ENCODE measurements around the gene BICRAL. TPM values are rescaled to one million over a fixed set of nuclear protein-coding genes. Genes with fewer than 3 reads are reported as not detected.
"Not testable (repeated sequence)": the region's sequence is repeated elsewhere in the genome, so short reads cannot be mapped to it uniquely, and the experiment has no call there.

BICRAL gene, protein sequence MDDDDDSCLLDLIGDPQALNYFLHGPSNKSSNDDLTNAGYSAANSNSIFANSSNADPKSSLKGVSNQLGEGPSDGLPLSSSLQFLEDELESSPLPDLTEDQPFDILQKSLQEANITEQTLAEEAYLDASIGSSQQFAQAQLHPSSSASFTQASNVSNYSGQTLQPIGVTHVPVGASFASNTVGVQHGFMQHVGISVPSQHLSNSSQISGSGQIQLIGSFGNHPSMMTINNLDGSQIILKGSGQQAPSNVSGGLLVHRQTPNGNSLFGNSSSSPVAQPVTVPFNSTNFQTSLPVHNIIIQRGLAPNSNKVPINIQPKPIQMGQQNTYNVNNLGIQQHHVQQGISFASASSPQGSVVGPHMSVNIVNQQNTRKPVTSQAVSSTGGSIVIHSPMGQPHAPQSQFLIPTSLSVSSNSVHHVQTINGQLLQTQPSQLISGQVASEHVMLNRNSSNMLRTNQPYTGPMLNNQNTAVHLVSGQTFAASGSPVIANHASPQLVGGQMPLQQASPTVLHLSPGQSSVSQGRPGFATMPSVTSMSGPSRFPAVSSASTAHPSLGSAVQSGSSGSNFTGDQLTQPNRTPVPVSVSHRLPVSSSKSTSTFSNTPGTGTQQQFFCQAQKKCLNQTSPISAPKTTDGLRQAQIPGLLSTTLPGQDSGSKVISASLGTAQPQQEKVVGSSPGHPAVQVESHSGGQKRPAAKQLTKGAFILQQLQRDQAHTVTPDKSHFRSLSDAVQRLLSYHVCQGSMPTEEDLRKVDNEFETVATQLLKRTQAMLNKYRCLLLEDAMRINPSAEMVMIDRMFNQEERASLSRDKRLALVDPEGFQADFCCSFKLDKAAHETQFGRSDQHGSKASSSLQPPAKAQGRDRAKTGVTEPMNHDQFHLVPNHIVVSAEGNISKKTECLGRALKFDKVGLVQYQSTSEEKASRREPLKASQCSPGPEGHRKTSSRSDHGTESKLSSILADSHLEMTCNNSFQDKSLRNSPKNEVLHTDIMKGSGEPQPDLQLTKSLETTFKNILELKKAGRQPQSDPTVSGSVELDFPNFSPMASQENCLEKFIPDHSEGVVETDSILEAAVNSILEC
- polyA plus RNA-seq, result 13.0 TPM
- long read RNA-seq, donor 1, partial matches to known transcripts, result 20 of 20 reads
- long read RNA-seq, donor 1, other reads (novel, unspliced or antisense), result 0 of 20 reads
- long read RNA-seq, donor 2, full-length matches to known transcripts, result 1 of 1 reads
- long read RNA-seq, donor 2, partial matches to known transcripts, result 0 of 1 reads
- long read RNA-seq, donor 2, other reads (novel, unspliced or antisense), result 0 of 1 reads
- long read RNA-seq, donor 3, partial matches to known transcripts, result 5 of 5 reads
- long read RNA-seq, donor 3, other reads (novel, unspliced or antisense), result 0 of 5 reads
- long read RNA-seq, donor 4, result 0 reads
- long read RNA-seq, donor 5, partial matches to known transcripts, result 13 of 13 reads
- long read RNA-seq, donor 5, other reads (novel, unspliced or antisense), result 0 of 13 reads
- long read RNA-seq, donor 6, result 0 reads
- long read RNA-seq, donor 7, partial matches to known transcripts, result 11 of 11 reads
- long read RNA-seq, donor 7, other reads (novel, unspliced or antisense), result 0 of 11 reads
- long read RNA-seq, donor 8, result 0 reads
- long read RNA-seq, donor 9, result 0 reads
- long read RNA-seq, donor 10, partial matches to known transcripts, result 17 of 17 reads
- long read RNA-seq, donor 10, other reads (novel, unspliced or antisense), result 0 of 17 reads
- long read RNA-seq, donor 11, partial matches to known transcripts, result 11 of 11 reads
- long read RNA-seq, donor 11, other reads (novel, unspliced or antisense), result 0 of 11 reads

DNA sequence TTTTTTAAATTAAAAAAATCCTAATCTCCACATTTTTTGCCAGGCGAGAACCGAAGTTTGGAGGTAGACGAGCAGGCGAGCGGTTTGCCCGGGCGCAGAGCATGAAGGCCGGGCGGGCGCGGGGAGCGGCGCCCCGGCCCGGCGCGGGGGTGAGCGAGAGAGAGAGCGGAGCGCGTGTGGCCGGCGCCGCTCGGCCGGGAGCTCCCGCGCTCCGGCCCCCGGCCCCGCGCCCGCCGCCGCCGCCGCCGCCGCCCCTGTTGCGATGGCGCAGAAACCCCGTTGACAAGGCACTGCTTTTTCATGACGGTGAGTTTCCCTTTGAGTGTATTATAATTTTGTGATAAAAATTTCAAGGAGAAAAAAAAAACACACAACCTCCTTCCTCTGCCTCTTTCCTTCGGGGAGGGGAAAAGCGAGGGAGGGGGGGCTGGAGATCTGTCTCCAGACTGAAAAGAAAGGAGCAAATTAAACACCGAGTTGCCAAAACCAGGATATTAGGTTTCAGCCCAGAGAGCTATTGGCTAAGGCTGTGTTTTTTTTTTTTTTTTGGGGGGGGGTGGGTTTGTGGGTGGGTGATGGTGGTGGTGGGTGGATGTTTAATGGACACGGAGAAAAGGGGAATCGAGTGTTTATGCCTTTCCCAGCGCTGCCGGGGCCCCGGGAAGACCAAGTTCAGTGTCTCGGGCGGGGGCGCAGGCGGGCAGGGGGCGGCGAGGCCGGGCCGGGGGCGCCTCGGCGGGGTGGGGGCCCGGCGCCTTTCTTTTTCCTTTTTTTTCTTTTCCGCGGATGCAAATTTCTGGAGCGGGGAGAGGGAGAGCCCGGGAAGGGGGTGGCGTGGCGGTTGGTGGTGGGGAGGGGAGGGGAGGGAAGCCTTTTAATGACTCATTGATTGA is at the start of gene BICRAL:
Gene BICRAL (plus strand): TSS at position 257 of the 893 bp plus-strand sequence. CDS start 39,971 bp downstream, outside the sequence.
- Histone ChIP-seq H3K9me3 (ENCODE audit: control insufficient read depth, low read depth, low read length) (no peaks in the 10 kb centered on the region), H3K4me1 (ENCODE audit: control insufficient read depth, insufficient read depth, low read length) (peaks cover 14% of the 10 kb centered on the region)
- no CpG with 5 or more reads among the region's 70 CpGs for WGBS (ENCODE audit: insufficient coverage, low lambda C conversion rate)

DNA sequence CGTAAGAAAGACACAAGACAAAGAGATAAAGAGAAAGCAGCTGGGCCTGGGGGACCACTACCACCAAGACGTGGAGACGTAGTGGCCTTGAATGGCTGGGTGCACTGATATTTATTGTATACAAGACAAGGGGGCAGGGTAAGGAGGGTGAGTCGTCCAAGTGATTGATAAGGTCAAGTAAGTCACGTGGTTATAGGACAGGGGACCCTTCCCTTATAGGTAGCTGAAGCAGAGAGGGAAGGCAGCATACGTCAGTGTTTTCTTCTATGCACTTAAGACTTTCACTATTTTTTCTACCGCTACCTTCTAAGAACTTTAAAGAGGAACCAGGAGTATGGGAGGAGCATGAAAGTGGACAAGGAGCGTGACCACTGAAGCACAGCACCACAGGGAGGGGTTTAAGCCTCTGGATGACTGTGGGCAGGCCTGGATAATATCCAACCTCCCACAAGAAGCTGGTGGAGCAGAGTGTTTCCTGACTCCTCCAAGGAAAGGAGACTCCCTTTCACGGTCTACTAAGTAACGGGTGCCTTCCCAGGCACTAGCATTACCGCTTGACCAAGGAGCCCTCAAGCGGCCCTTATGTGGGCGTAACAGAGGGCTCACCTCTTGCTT is 47.9 kb upstream of the BICRAL start:
- not testable (repeated sequence) for H3K36me3 ChIP-seq (ENCODE audit: control insufficient read depth, insufficient read depth, low read length); H3K4me3 ChIP-seq (ENCODE audit: low read length); H3K27ac ChIP-seq (ENCODE audit: low read length); H3K27me3 ChIP-seq (ENCODE audit: control insufficient read depth, insufficient read depth, low read length); H3K9me3 ChIP-seq (ENCODE audit: control insufficient read depth, low read depth, low read length); H3K4me1 ChIP-seq (ENCODE audit: control insufficient read depth, insufficient read depth, low read length); DNase-seq
- WGBS (ENCODE audit: insufficient coverage, low lambda C conversion rate), result 95% methylated on average over 2 of the region's 13 CpGs

More for the DNA sequence above, at the start of gene BICRAL:
- peak within 1 kb of the TSS; percentile 98 for H3K27ac ChIP-seq (ENCODE audit: low read length)
- no peaks in the 10 kb centered on the region for H3K27me3 ChIP-seq (ENCODE audit: control insufficient read depth, insufficient read depth, low read length)
- peak; percentile 42 to 82 for DNase-seq
- peak within 1 kb of the TSS; percentile 97 for H3K4me3 ChIP-seq (ENCODE audit: low read length)
- H3K36me3 ChIP-seq (ENCODE audit: control insufficient read depth, insufficient read depth, low read length), result no peaks in the 10 kb centered on the region

DNA sequence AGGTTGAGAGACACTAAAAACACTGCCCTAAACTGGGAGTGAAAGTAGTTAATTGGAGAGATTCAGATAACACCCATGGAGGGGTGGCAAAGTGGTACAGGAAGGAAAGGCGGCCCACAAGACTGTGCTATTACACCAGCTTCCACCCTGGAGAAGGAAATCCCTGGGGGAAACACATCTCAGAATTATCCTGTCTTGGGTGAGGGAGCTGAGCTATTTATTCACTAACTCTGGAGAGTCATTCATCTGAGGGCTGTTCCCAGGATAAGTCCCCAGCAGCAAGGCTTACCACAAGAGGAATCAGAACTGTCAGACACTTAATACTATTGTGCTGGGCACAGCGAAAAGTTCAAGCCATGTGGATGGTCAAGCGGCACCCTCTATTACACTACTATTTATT is 45.9 kb upstream of the BICRAL start:
- Histone ChIP-seq H3K36me3 (ENCODE audit: control insufficient read depth, insufficient read depth, low read length) (no peaks in the 10 kb centered on the region), H3K4me1 (ENCODE audit: control insufficient read depth, insufficient read depth, low read length) (no peaks in the 10 kb centered on the region), H3K27ac (ENCODE audit: low read length) (no peak overlapping the region), H3K27me3 (ENCODE audit: control insufficient read depth, insufficient read depth, low read length) (no peaks in the 10 kb centered on the region), H3K4me3 (ENCODE audit: low read length) (no peak overlapping the region), H3K9me3 (ENCODE audit: control insufficient read depth, low read depth, low read length) (no peaks in the 10 kb centered on the region)
- no CpG with 5 or more reads among the region's 3 CpGs for whole genome bisulfite sequencing (ENCODE audit: insufficient coverage, low lambda C conversion rate)
- DNase-seq, result no peak

DNA sequence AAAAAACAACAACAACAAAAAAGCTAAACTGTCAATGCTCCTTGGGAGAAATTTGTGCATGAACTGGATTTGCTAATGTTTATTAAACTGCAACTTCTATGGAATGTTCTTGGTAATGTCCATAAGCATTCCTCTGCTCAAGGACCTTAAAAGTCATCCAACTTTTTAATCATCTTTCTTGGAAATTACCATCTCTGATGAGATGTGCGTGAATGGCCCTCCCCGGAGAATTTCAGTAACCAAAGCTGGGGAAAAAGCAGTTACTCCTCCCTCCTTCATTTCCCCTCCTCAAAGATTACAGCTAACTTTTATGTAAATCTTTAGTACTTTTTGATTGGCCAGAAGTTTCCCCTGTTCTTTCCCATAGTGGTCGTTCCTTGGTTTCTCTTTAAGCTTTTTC is 41.1 kb upstream of the BICRAL start:
- Histone ChIP-seq H3K9me3 (ENCODE audit: control insufficient read depth, low read depth, low read length) (no peaks in the 10 kb centered on the region), H3K27me3 (ENCODE audit: control insufficient read depth, insufficient read depth, low read length) (no peaks in the 10 kb centered on the region), H3K36me3 (ENCODE audit: control insufficient read depth, insufficient read depth, low read length) (no peaks in the 10 kb centered on the region), H3K4me3 (ENCODE audit: low read length) (no peak overlapping the region), H3K4me1 (ENCODE audit: control insufficient read depth, insufficient read depth, low read length) (peaks cover 7% of the 10 kb centered on the region), H3K27ac (ENCODE audit: low read length) (no peak overlapping the region)
- WGBS (ENCODE audit: insufficient coverage, low lambda C conversion rate), result no CpG with 5 or more reads among the region's 3 CpGs
- no peak for DNase-seq

DNA sequence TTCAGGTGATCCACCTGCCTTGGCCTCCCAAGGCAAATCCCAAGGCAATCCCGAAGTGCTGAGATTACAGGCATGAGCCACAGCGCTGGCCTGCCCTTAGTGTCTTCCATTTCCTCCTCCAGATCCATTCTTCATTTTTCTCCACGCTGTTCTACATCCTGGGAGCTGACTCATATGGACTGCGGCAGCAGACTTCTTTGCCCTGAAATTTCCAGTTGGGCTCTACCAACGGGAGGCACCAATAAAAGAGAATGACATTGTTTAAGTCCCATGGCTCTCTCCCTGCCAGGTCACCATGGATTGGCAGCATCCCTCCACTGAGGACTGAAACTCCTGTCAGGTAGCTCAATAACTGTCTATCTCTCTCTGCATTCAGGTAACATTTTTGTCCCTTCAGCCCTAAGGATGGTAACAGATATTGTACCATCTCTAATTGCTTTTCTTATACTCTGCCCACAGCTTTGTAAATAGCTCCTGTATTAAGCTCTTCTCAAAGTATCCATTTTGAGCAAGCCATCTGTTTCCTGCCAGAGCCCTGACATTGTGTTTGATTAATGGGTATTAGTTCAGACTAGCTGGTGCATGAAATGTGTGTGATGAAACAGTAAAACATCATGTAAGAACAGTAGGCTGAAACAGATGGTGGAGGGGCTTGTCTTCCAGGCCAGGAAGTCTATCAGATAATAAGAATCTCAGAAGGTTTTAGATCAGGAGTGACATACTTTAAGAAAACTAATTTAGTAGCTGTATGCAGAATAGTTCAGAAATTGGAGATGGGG is 39.5 kb upstream of the BICRAL start:
- Histone ChIP-seq H3K4me3 (ENCODE audit: low read length) (no peak overlapping the region), H3K4me1 (ENCODE audit: control insufficient read depth, insufficient read depth, low read length) (peaks cover 7% of the 10 kb centered on the region), H3K27me3 (ENCODE audit: control insufficient read depth, insufficient read depth, low read length) (no peaks in the 10 kb centered on the region), H3K27ac (ENCODE audit: low read length) (no peak overlapping the region), H3K36me3 (ENCODE audit: control insufficient read depth, insufficient read depth, low read length) (no peaks in the 10 kb centered on the region), H3K9me3 (ENCODE audit: control insufficient read depth, low read depth, low read length) (no peaks in the 10 kb centered on the region)
- no CpG with 5 or more reads among the region's 5 CpGs for WGBS (ENCODE audit: insufficient coverage, low lambda C conversion rate)
- peak in 1 of 2 donors; percentile 21 for DNase-seq

DNA sequence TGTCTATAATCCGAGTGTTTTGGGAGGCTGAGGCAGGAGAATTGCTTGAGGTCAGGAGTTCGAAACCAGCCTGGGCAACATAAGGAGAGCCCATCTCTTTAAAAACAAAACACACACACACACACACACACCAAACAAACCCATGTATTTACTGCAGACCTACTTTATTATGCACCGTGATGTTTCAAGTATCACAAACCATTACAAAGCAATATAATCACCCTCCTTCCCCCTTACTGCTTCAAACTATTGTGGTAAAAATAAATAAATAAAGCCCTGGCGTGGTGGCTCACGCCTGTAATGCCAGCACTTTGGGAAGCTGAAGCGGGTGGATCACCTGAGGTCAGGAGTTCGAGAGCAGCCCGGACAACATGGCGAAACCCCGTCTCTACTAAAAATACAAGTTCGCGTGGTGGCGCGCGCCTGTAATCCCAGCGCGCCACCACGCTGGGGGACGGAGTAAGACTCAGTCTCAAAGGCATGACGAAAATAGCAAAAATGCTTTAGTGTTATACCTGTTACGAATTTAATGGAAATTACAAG is 37.4 kb upstream of the BICRAL start:
- no peaks in the 10 kb centered on the region for H3K9me3 ChIP-seq (ENCODE audit: control insufficient read depth, low read depth, low read length)
- 90% methylated on average over 4 of the region's 21 CpGs for WGBS (ENCODE audit: insufficient coverage, low lambda C conversion rate)
- H3K4me1 ChIP-seq (ENCODE audit: control insufficient read depth, insufficient read depth, low read length), result peaks cover 13% of the 10 kb centered on the region
- DNase-seq, result no peak
- no peaks in the 10 kb centered on the region for H3K27me3 ChIP-seq (ENCODE audit: control insufficient read depth, insufficient read depth, low read length)
- H3K36me3 ChIP-seq (ENCODE audit: control insufficient read depth, insufficient read depth, low read length), result no peaks in the 10 kb centered on the region
- H3K4me3 ChIP-seq (ENCODE audit: low read length), result peak overlapping the region; percentile 84
- H3K27ac ChIP-seq (ENCODE audit: low read length), result peak overlapping the region; percentile 86

DNA sequence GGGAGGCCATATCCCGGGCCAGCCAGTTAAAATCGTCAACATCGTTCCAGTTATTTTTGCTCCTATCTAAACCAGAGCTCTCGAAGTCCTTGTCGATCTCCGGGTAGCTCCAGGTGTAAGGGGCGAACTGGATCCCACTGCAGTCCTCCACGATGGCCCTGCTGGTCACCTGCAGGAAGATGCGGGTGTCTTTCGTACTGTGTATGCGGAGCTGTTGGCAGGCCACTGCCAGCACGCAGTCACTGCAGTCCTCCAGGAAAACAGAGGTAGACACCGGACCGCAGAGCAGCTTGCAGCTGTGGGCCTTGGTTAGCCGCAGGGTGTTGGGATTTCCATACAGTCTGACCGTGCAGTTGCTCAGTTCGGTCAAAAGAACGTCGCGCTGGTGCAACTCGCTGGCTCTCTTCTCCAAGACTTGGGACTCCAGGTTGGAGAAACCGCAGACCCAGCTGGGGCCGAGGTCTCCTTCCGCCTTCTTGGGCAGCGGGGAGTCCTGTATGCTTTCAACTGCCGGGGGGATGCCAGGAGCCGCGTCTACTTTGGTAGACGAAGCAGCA is 36.7 kb upstream of the BICRAL start:
- H3K4me1 ChIP-seq (ENCODE audit: control insufficient read depth, insufficient read depth, low read length), result peaks cover 13% of the 10 kb centered on the region
- DNase-seq, result peak in 1 of 2 donors; percentile 58
- no CpG with 5 or more reads among the region's 29 CpGs for WGBS (ENCODE audit: insufficient coverage, low lambda C conversion rate)

More for the DNA sequence above, 36.7 kb upstream of the BICRAL start:
- Histone ChIP-seq H3K4me3 (ENCODE audit: low read length) (peak overlapping the region; percentile 84), H3K9me3 (ENCODE audit: control insufficient read depth, low read depth, low read length) (no peaks in the 10 kb centered on the region), H3K36me3 (ENCODE audit: control insufficient read depth, insufficient read depth, low read length) (no peaks in the 10 kb centered on the region), H3K27ac (ENCODE audit: low read length) (peak overlapping the region; percentile 86), H3K27me3 (ENCODE audit: control insufficient read depth, insufficient read depth, low read length) (no peaks in the 10 kb centered on the region)
